GM12878 (cell line): ENCODE data around the gene HP1BP3. TPM values are rescaled to one million over a fixed set of nuclear protein-coding genes. Genes with fewer than 3 reads are reported as not detected.

Experiments used
- ATAC-seq: fragments of 200-7000 bp; cut with Tn5 transposase; 3 replicates; pipeline ENCODE4 v1.9.1; 2020; ENCODE audit warnings: mild to moderate bottlenecking, moderate library complexity
- BruUV-seq: library from RNA; stranded (reverse); fragments of 400-500 nt; replicated peaks from 2 replicates; lab custom pipeline; 2021; lab: Mats Ljungman, UMichigan
- CTCF ChIA-PET: fragments of 300-600 bp; sonication (Branson Sonifier 250); formaldehyde crosslinking; extraction: SDS; loops from one replicate; lab custom pipeline; 2021; ENCODE audit warnings: inconsistent platforms; lab: Yijun Ruan, JAX
- POLR2A ChIA-PET: fragments of 350-600 bp; formaldehyde crosslinking; extraction: SDS; loops from one replicate; lab custom pipeline; 2021; ENCODE audit warnings: inconsistent platforms; lab: Charles Lee
- RAD21 ChIA-PET: fragments of 300-600 bp; sonication (Branson Sonifier 250); formaldehyde crosslinking; loops from one replicate; lab custom pipeline; 2023; ENCODE audit warnings: antibody characterized with exemption; ENCODE audit not compliant: unreplicated experiment; lab: Charles Lee
- SMC1A ChIA-PET: fragments of 300-600 bp; sonication (Branson Sonifier 250); formaldehyde crosslinking; loops from one replicate; lab custom pipeline; 2023; ENCODE audit not compliant: unreplicated experiment, uncharacterized antibody; lab: Charles Lee
- DNase-seq: peaks from one replicate; pipeline ENCODE4 v3.0.0-alpha.2; 2011; ENCODE audit warnings: low read depth, low spot score
- FAIRE-seq: peaks from 3 replicates; lab custom pipeline; 2011; peaks lifted over from hg19 to GRCh38; lab: Jason Lieb, UNC
- H2AFZ ChIP-seq: 2 replicates; pipeline ENCODE4 v1.6.0; 2011; ENCODE audit warnings: low read depth, low read length, control low read depth; ENCODE audit not compliant: control insufficient read depth
- H3K27ac ChIP-seq: 2 replicates; pipeline ENCODE4 v1.5.1; 2011; ENCODE audit warnings: control low read depth; ENCODE audit not compliant: control insufficient read depth, insufficient read depth
- H3K27me3 ChIP-seq, 2 experiments: replicated peaks in 1 of 2; 2 replicates each; pipeline versions ENCODE4 v1.6.0 to v1.6.1; 2011; ENCODE audit warnings: low read length in 1 of 2; ENCODE audit not compliant: control insufficient read depth in 2 of 2, insufficient read depth in 2 of 2
- H3K36me3 ChIP-seq, 2 experiments: 2 replicates each; pipeline ENCODE4 v1.5.1; 2011; ENCODE audit warnings: low read length in 1 of 2; ENCODE audit not compliant: control insufficient read depth in 2 of 2, insufficient read depth in 2 of 2
- H3K4me1 ChIP-seq: 2 replicates; pipeline ENCODE4 v1.6.1; 2011; ENCODE audit warnings: mild to moderate bottlenecking, low read length, moderate library complexity, mixed read lengths; ENCODE audit not compliant: control insufficient read depth, insufficient read depth
- H3K4me2 ChIP-seq: 2 replicates; pipeline ENCODE4 v1.6.0; 2011; ENCODE audit warnings: control low read depth; ENCODE audit not compliant: control insufficient read depth, insufficient read depth
- H3K4me3 ChIP-seq: fragments of 200-600 bp; sonication (generic); 2 replicates; pipeline ENCODE4 v1.5.1; 2016
- H3K79me2 ChIP-seq: 2 replicates; pipeline ENCODE4 v1.6.0; 2011; ENCODE audit warnings: low read length; ENCODE audit not compliant: control insufficient read depth, insufficient read depth
- H3K9ac ChIP-seq: 2 replicates; pipeline ENCODE4 v1.8.0; 2011; ENCODE audit warnings: low read length, control low read depth, mixed read lengths; ENCODE audit not compliant: control insufficient read depth, insufficient read depth
- H3K9me3 ChIP-seq: replicated peaks from 3 replicates; pipeline ENCODE4 v1.5.1; 2011; ENCODE audit warnings: mild to moderate bottlenecking, low read length; ENCODE audit not compliant: control insufficient read depth, insufficient read depth
- H4K20me1 ChIP-seq: 2 replicates; pipeline ENCODE4 v1.6.0; 2011; ENCODE audit not compliant: control insufficient read depth, insufficient read depth
- FOXK2 ChIP-seq: fragments of 450-650 bp; IDR thresholded peaks from 2 replicates; pipeline ENCODE4 v1.6.1; 2017; ENCODE audit warnings: mild to moderate bottlenecking, moderate library complexity
- HDAC6 ChIP-seq: fragments of 200-600 bp; sonication (generic); IDR thresholded peaks from one replicate; pipeline ENCODE4 v1.8.0; 2017; ENCODE audit warnings: antibody characterized with exemption; ENCODE audit not compliant: unreplicated experiment
- NFYA ChIP-seq: IDR thresholded peaks from 2 replicates; pipeline ENCODE4 v1.6.1; 2011; ENCODE audit warnings: low read depth, mild to moderate bottlenecking, low read length, improper control_type of control experiment, borderline replicate concordance
- SMC3 ChIP-seq: IDR thresholded peaks from 2 replicates; pipeline ENCODE4 v1.6.1; 2011; ENCODE audit warnings: low read length, improper control_type of control experiment, borderline replicate concordance
- TAF1 ChIP-seq: IDR thresholded peaks from 2 replicates; pipeline ENCODE4 v1.6.1; 2011; ENCODE audit warnings: mild to moderate bottlenecking, low read depth, low read length, borderline replicate concordance
- TARDBP ChIP-seq: IDR thresholded peaks from 2 replicates; pipeline ENCODE4 v1.6.1; 2016; ENCODE audit warnings: borderline replicate concordance
- ZNF217 ChIP-seq: fragments of 450-650 bp; IDR thresholded peaks from 2 replicates; pipeline ENCODE4 v1.6.1; 2017; ENCODE audit warnings: antibody characterized with exemption, mild to moderate bottlenecking
- WGBS: methylation state at CpG from one replicate; pipeline ENCODE4 v1.1.6; 2016; ENCODE audit warnings: low lambda C conversion rate; ENCODE audit not compliant: insufficient replicate concordance, insufficient coverage; ENCODE audit errors: missing lambda C conversion rate; 5-methylcytosine and 5-hydroxymethylcytosine counted together
- in situ Hi-C: fragments of 300-500 bp; cut with MboI; formaldehyde crosslinking; loops from 9 replicates; pipeline ENCODE4 v1.14.3; 2018; ENCODE audit warnings: mixed read lengths
- intact Hi-C: fragments of 100-400 bp; cut with micrococcal nuclease; formaldehyde crosslinking; loops from one replicate; pipeline ENCODE4 v1.14.2; 2022; ENCODE audit not compliant: unreplicated experiment
- polyA plus RNA-seq, 11 experiments: library from polyadenylated mRNA; depleted of rRNA in 4 of 11; unstranded in 6 of 11; stranded (reverse) in 5 of 11; fragments of >200 nt; fragmentation: Nextera tagmentation in 4 of 11; fragmentation: Illumina TruSeq in 1 of 11; extraction: Ambion mirVana in 4 of 11; extraction: Trizol in 1 of 11; gene quantifications; 1 replicate in 1 of 11; 2 replicates in 10 of 11; pipeline versions ENCODE4 v1.2.1 to v1.2.3, GENCODE V29; 2011 to 2016; ENCODE audit warnings: inconsistent platforms in 2 of 11, missing spikeins in 2 of 11, low read depth in 1 of 11
- total RNA-seq, 4 experiments: library from RNA; depleted of rRNA in 3 of 4; stranded (reverse); fragments of >200 nt in 3 of 4; fragmentation: Illumina TruSeq in 1 of 4; extraction: Trizol in 1 of 4; gene quantifications; 2 replicates each; pipeline versions ENCODE4 v1.2.1 to v1.2.3, GENCODE V29; 2013 to 2021
- TF ChIP-seq, protein P1 (sequence below): fragments of 450-650 bp; IDR thresholded peaks from 2 replicates; pipeline ENCODE4 v1.6.1; 2017; ENCODE audit warnings: borderline replicate concordance

The HP1BP3 gene
- total and polyA plus RNA-seq, 10 of the 15 experiments (the other 5 are each of a cell fraction or from before 2014, with no cell fraction given), result 32.6 to 188 (median 133) TPM

GRCh38 chr1:20699558-20699957 is 87.5 kb downstream of the HP1BP3 start (continued):
- TF ChIP-seq, protein P1, sequence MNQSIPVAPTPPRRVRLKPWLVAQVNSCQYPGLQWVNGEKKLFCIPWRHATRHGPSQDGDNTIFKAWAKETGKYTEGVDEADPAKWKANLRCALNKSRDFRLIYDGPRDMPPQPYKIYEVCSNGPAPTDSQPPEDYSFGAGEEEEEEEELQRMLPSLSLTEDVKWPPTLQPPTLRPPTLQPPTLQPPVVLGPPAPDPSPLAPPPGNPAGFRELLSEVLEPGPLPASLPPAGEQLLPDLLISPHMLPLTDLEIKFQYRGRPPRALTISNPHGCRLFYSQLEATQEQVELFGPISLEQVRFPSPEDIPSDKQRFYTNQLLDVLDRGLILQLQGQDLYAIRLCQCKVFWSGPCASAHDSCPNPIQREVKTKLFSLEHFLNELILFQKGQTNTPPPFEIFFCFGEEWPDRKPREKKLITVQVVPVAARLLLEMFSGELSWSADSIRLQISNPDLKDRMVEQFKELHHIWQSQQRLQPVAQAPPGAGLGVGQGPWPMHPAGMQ, result no peak
- no peak for TF ChIP-seq NFYA
- TF ChIP-seq, all 136 proteins: peak for 0

GRCh38 chr1:20698195-20698910 is 88.8 kb downstream of the HP1BP3 start:
- Histone ChIP-seq H2AFZ (no peak overlapping the region), H3K4me3 (no peak overlapping the region), H3K4me1 (peaks cover 6% of the 10 kb centered on the region), H3K36me3 (no peaks in the 10 kb centered on the region), H3K9me3 (no peaks in the 10 kb centered on the region)
- CTCF ChIA-PET, result interaction anchor here (1.5 to 3.3 kb wide), 4 partner anchors 11 to 497 kb away, joined by 3 to 14 read pairs (median 8); partner anchors contain the start of gene SH2D5
- FAIRE-seq, result no peak
- TF ChIP-seq TARDBP (no peak), SMC3 (no peak), HDAC6 (no peak), TAF1 (no peak), ZNF217 (no peak), FOXK2 (no peak)
- TF ChIP-seq, all 136 proteins: peak for 0
- no peak overlapping the region for H3K9ac ChIP-seq
- no peaks in the 10 kb centered on the region for H3K79me2 ChIP-seq
- ATAC-seq, result no peak
- BruUV-seq, result no TSS peak
- intact Hi-C loops (loop anchor here (10.0 kb wide), 1 partner anchor 286 kb away; no protein-coding TSS in a partner anchor), in situ Hi-C loops (loop anchor here (5.0 kb wide), 1 partner anchor 494 kb away; no protein-coding TSS in a partner anchor)
- H4K20me1 ChIP-seq, result no peaks in the 10 kb centered on the region
- POLR2A ChIA-PET, result no interaction called here
- no peak overlapping the region for H3K4me2 ChIP-seq
- RAD21 ChIA-PET, result interaction anchor here (1.1 to 1.5 kb wide), 3 partner anchors 289 to 670 kb away, joined by 3 to 8 read pairs (median 3); no protein-coding TSS in a partner anchor
- SMC1A ChIA-PET, result interaction anchor here (0.7 to 2.2 kb wide), 3 partner anchors 9 to 496 kb away, joined by 3 to 13 read pairs (median 3); no protein-coding TSS in a partner anchor
- DNase-seq, result no peak
- no peak overlapping the region for H3K27ac ChIP-seq
- H3K27me3 ChIP-seq, result no peaks in the 10 kb centered on the region
- 63% methylated on average over 18 of the region's 18 CpGs for WGBS
